OCI-LY3 (cell line): ENCODE results near the gene POU2AF1.

Experiments used
- EZH2phosphoT487 ChIP-seq: fragments of 200-600 bp; shearing (Covaris generic); IDR thresholded peaks from 2 replicates; pipeline ENCODE4 v1.6.1; 2018; ENCODE audit warnings: antibody characterized with exemption, mixed run types, low read depth
- TF ChIP-seq, protein P1 (sequence below): fragments of 200-600, 300-600 bp; sonication (generic); IDR thresholded peaks from 2 replicates; pipeline ENCODE4 v1.5.1; 2014; ENCODE audit warnings: antibody characterized with exemption, low read length, low read depth

DNA sequence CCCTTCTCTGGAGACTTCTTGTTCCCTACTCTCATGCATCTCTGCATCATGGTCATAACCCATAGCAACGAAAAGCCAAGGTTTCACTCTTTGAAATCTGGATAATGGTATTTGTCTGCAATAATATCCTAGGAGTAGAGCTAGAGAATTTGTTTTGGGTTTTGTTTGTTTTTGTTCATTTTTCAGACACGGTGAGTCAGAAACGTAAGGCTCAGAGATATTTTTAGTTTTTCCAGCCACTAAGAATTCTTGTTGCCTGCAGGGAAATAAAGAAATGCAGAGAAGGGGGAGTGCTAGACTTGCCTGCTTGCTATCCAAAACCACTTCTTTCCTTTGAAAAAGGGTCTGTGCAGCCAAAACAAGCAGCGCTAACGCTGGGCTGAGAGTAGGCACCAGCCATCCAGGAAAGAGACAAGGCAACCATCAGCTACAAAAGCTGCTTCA, 54.8 kb downstream of the POU2AF1 start:
- TF ChIP-seq, protein P1, sequence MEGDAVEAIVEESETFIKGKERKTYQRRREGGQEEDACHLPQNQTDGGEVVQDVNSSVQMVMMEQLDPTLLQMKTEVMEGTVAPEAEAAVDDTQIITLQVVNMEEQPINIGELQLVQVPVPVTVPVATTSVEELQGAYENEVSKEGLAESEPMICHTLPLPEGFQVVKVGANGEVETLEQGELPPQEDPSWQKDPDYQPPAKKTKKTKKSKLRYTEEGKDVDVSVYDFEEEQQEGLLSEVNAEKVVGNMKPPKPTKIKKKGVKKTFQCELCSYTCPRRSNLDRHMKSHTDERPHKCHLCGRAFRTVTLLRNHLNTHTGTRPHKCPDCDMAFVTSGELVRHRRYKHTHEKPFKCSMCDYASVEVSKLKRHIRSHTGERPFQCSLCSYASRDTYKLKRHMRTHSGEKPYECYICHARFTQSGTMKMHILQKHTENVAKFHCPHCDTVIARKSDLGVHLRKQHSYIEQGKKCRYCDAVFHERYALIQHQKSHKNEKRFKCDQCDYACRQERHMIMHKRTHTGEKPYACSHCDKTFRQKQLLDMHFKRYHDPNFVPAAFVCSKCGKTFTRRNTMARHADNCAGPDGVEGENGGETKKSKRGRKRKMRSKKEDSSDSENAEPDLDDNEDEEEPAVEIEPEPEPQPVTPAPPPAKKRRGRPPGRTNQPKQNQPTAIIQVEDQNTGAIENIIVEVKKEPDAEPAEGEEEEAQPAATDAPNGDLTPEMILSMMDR, result no peak
- no peak for TF ChIP-seq EZH2phosphoT487
